WTC11 (cell line): Measurements from ENCODE around the gene ELF3. TPM values are rescaled to one million over a fixed set of nuclear protein-coding genes. Genes with fewer than 3 reads are reported as not detected.

ENCODE experiments used
- ATAC-seq: fragments of 200-7000 bp; cut with Tn5 transposase; 2 replicates; pipeline ENCODE4 v1.10.0; 2021; ENCODE audit warnings: mild to moderate bottlenecking, moderate library complexity
- Bru-seq: library from RNA; stranded (reverse); fragments of 400-500 nt; gene quantifications from one replicate; lab custom pipeline; 2021; lab: Mats Ljungman, UMichigan
- CTCF ChIA-PET: fragments of 300-600 bp; sonication (Branson Sonifier 250); formaldehyde crosslinking; loops from one replicate; lab custom pipeline; 2021; ENCODE audit warnings: antibody characterized with exemption; lab: Charles Lee
- POLR2A ChIA-PET: fragments of 350-600 bp; sonication (Branson Sonifier 250); formaldehyde crosslinking; loops from one replicate; lab custom pipeline; 2021; ENCODE audit warnings: antibody characterized with exemption; lab: Charles Lee
- DNase-seq: peaks from one replicate; pipeline ENCODE4 v3.0.0; 2021; ENCODE audit warnings: low spot score
- H3K27ac Mint-ChIP-seq: 2 replicates; pipeline ENCODE4 v1.8.0; 2021; ENCODE audit warnings: mixed read lengths
- H3K27me3 Mint-ChIP-seq: 2 replicates; pipeline ENCODE4 v1.8.0; 2021; ENCODE audit warnings: low read depth, mild to moderate bottlenecking, moderate library complexity, mixed read lengths
- H3K36me3 Mint-ChIP-seq: 2 replicates; pipeline ENCODE4 v1.8.0; 2021; ENCODE audit warnings: mixed read lengths
- H3K4me1 Mint-ChIP-seq: 2 replicates; pipeline ENCODE4 v1.8.0; 2022; ENCODE audit warnings: mixed read lengths
- H3K4me3 Mint-ChIP-seq: 2 replicates; pipeline ENCODE4 v1.8.0; 2021; ENCODE audit warnings: mild to moderate bottlenecking, moderate library complexity, mixed read lengths
- H3K9me3 Mint-ChIP-seq: 2 replicates; pipeline ENCODE4 v1.8.0; 2021; ENCODE audit warnings: mixed read lengths
- AFF4 ChIP-seq: sonication (generic); formaldehyde crosslinking; IDR thresholded peaks from 2 replicates; pipeline ENCODE4 v1.8.1; 2023; ENCODE audit warnings: mild to moderate bottlenecking, missing genetic modification reagents, borderline replicate concordance
- AR ChIP-seq: fragments of 250-450 bp; sonication (Bioruptor Pico); IDR thresholded peaks from 2 replicates; pipeline ENCODE4 v1.9.0; 2021; ENCODE audit warnings: mild to moderate bottlenecking
- ATF1 ChIP-seq: sonication (generic); formaldehyde crosslinking; IDR thresholded peaks from 2 replicates; pipeline ENCODE4 v1.8.1; 2023; ENCODE audit warnings: mild to moderate bottlenecking, moderate library complexity, missing genetic modification reagents
- CREM ChIP-seq: sonication (generic); formaldehyde crosslinking; IDR thresholded peaks from 2 replicates; pipeline ENCODE4 v1.8.1; 2022; ENCODE audit warnings: mild to moderate bottlenecking, missing genetic modification reagents, moderate library complexity
- E2F1 ChIP-seq: sonication (generic); formaldehyde crosslinking; IDR thresholded peaks from 2 replicates; pipeline ENCODE4 v1.8.0; 2022; ENCODE audit warnings: mild to moderate bottlenecking, missing genetic modification reagents
- ELF4 ChIP-seq: sonication (generic); formaldehyde crosslinking; IDR thresholded peaks from 2 replicates; pipeline ENCODE4 v1.8.1; 2022; ENCODE audit warnings: low read depth, mild to moderate bottlenecking, moderate library complexity, missing genetic modification reagents
- GTF2I ChIP-seq: fragments of 250-450 bp; sonication (Bioruptor Pico); conservative IDR thresholded peaks from 2 replicates; pipeline ENCODE4 v1.4.0; 2021; ENCODE audit warnings: mild to moderate bottlenecking
- JUN ChIP-seq: sonication (generic); formaldehyde crosslinking; IDR thresholded peaks from 2 replicates; pipeline ENCODE4 v1.8.0; 2023; ENCODE audit warnings: mild to moderate bottlenecking, missing genetic modification reagents
- RELA ChIP-seq: sonication (generic); formaldehyde crosslinking; IDR thresholded peaks from 2 replicates; pipeline ENCODE4 v1.8.1; 2022; ENCODE audit warnings: missing genetic modification reagents, mild to moderate bottlenecking, borderline replicate concordance
- SMAD3 ChIP-seq: sonication (generic); formaldehyde crosslinking; IDR thresholded peaks from 2 replicates; pipeline ENCODE4 v1.8.0; 2022; ENCODE audit warnings: missing genetic modification reagents, mild to moderate bottlenecking, borderline replicate concordance
- SP1 ChIP-seq: sonication (generic); formaldehyde crosslinking; conservative IDR thresholded peaks from 2 replicates; pipeline ENCODE4 v1.8.1; 2022; ENCODE audit warnings: missing genetic modification reagents
- TEAD1 ChIP-seq: sonication (generic); formaldehyde crosslinking; IDR thresholded peaks from 2 replicates; pipeline ENCODE4 v1.8.0; 2022; ENCODE audit warnings: mild to moderate bottlenecking, missing genetic modification reagents
- TP53 ChIP-seq: sonication (generic); formaldehyde crosslinking; IDR thresholded peaks from 2 replicates; pipeline ENCODE4 v1.8.1; 2023; ENCODE audit warnings: mild to moderate bottlenecking, missing genetic modification reagents
- ZBTB21 ChIP-seq: sonication (generic); formaldehyde crosslinking; IDR thresholded peaks from 2 replicates; pipeline ENCODE4 v1.8.1; 2023; ENCODE audit warnings: mild to moderate bottlenecking, missing genetic modification reagents, borderline replicate concordance
- ZNF121 ChIP-seq: sonication (generic); formaldehyde crosslinking; IDR thresholded peaks from 2 replicates; pipeline ENCODE4 v1.8.0; 2023; ENCODE audit warnings: missing genetic modification reagents
- ZNF219 ChIP-seq: sonication (generic); formaldehyde crosslinking; IDR thresholded peaks from 2 replicates; pipeline ENCODE4 v1.8.0; 2023; ENCODE audit warnings: missing genetic modification reagents, mild to moderate bottlenecking, borderline replicate concordance
- ZNF396 ChIP-seq: fragments of 250-450 bp; sonication (Bioruptor Pico); IDR thresholded peaks from 2 replicates; pipeline ENCODE4 v1.8.0; 2021; ENCODE audit warnings: mild to moderate bottlenecking, moderate library complexity, borderline replicate concordance
- ZNF423 ChIP-seq: fragments of 250-450 bp; sonication (Bioruptor Pico); IDR thresholded peaks from 2 replicates; pipeline ENCODE4 v2.1.2; 2022; ENCODE audit warnings: mild to moderate bottlenecking, moderate library complexity
- ZNF425 ChIP-seq: fragments of 250-450 bp; sonication (Bioruptor Pico); conservative IDR thresholded peaks from 2 replicates; pipeline ENCODE4 v1.9.0; 2021; ENCODE audit warnings: mild to moderate bottlenecking
- ZNF671 ChIP-seq: fragments of 250-450 bp; sonication (Bioruptor Pico); IDR thresholded peaks from 2 replicates; pipeline ENCODE4 v1.8.0; 2021; ENCODE audit warnings: mild to moderate bottlenecking
- long read RNA-seq, 3 experiments: library from RNA in 1 of 3; library from capped mRNA in 1 of 3; library from polyadenylated mRNA in 1 of 3; unstranded in 2 of 3; stranded (forward) in 1 of 3; transcript quantifications; one replicate each; pipeline ENCODE4 v2.0.0, GENCODE V29; 2021
- total RNA-seq: library from RNA; stranded (reverse); gene quantifications from 3 replicates; pipeline ENCODE4 v1.2.3, GENCODE V29; 2021
- TF ChIP-seq, protein P1 (sequence below): sonication (generic); formaldehyde crosslinking; IDR thresholded peaks from 2 replicates; pipeline ENCODE4 v1.8.1; 2022; ENCODE audit warnings: low read depth, missing genetic modification reagents, borderline replicate concordance
- TF ChIP-seq, protein P2 (sequence below): sonication (generic); formaldehyde crosslinking; IDR thresholded peaks from 2 replicates; pipeline ENCODE4 v1.8.1; 2023; ENCODE audit warnings: mild to moderate bottlenecking, missing genetic modification reagents

Gene ELF3
- total RNA-seq (13.7 to 15.0 TPM (median 14.4 TPM) in 3 replicates), Bru-seq, nascent RNA (percentile 45 among the genes with signal in this experiment)
- long read RNA-seq, experiment 1, transcript ELF3-203 (9 exons, 3,179 nt), result major isoform, 17 of 26 reads
- long read RNA-seq, experiment 1, partial matches to known transcripts, result 1 of 26 reads
- long read RNA-seq, experiment 1, other reads (novel, unspliced or antisense), result 7 of 26 reads
- long read RNA-seq, experiment 2, transcript ELF3-203 (9 exons, 3,179 nt), result major isoform, 5 of 12 reads
- long read RNA-seq, experiment 2, partial matches to known transcripts, result 1 of 12 reads
- long read RNA-seq, experiment 2, other reads (novel, unspliced or antisense), result 4 of 12 reads
- long read RNA-seq, experiment 3, partial matches to known transcripts, result 0 of 6 reads
- long read RNA-seq, experiment 3, other reads (novel, unspliced or antisense), result 2 of 6 reads

DNA sequence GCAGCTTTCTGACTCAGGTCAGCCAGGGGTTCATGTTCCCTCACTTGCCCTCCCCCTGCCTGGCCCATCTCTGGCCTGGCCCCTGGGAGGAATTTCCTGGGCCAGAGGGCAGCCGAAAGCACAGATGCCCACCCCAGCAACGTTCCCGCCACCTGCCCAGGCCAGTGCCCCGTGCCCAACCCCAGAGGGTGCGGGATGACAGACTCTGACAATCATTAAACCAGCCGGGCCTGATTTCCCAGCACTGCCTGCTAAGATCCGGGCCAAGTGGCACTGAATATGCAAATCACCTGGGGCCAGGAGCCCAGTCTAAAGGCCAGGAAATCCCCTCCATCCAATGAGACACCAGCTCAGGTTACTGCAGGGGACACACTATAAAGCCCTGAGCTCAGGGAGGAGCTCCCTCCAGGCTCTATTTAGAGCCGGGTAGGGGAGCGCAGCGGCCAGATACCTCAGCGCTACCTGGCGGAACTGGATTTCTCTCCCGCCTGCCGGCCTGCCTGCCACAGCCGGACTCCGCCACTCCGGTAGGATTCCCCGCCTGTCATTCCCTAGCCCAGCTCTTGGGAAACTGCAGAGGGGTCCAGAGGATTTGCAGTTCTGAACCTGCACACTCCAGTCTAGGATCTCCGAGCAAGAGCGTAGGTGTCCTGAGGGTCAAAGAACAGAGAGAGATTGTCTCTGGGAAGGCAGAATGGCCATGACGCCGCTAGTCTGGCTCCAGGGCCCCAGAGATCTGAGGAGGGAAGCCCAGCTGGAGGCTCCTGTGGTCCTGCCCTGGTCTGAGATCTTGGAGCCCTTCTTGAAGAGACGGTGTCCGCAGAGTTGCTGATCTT lies at the start of gene ELF3:
Gene ELF3 (plus strand): TSS at position 408 of the 836 bp plus-strand sequence. CDS start 550 bp downstream, outside the sequence.
- H3K4me1 Mint-ChIP-seq, result peaks cover 48% of the 10 kb centered on the region
- CTCF ChIA-PET, result interaction anchor here (0.7 to 9.3 kb wide), 31 partner anchors 11 to 471 kb away, joined by 3 to 149 read pairs (median 4); partner anchors contain the start of genes GPR37L1, SHISA4 and TIMM17A
- peak within 1 kb of the TSS; percentile 98 for H3K27ac Mint-ChIP-seq
- TF ChIP-seq TP53 (CRISPR knock-in tag) (no peak), RELA (CRISPR knock-in tag) (no peak; the same call in 1 of the 2 replicates), ZNF219 (CRISPR knock-in tag) (no peak), ELF4 (CRISPR knock-in tag) (no peak), ZNF121 (CRISPR knock-in tag) (no peak), ZNF425 (CRISPR knock-in tag) (no peak), E2F1 (no peak), ZBTB21 (CRISPR knock-in tag) (no peak), AR (CRISPR knock-in tag) (no peak), JUN (CRISPR knock-in tag) (no peak), SMAD3 (CRISPR knock-in tag) (no peak), TEAD1 (CRISPR knock-in tag) (no peak), ZNF671 (CRISPR knock-in tag) (peak; percentile 58; the same call in 1 of the 2 replicates), GTF2I (no peak), AFF4 (CRISPR knock-in tag) (no peak), ZNF423 (CRISPR knock-in tag) (no peak), ATF1 (no peak), SP1 (CRISPR knock-in tag) (0 out of 2 replicates have a peak, but pooled peaks have one; percentile 48), ZNF396 (CRISPR knock-in tag) (no peak), CREM (peak; percentile 32; the same call in 1 of the 2 replicates)
- TF ChIP-seq, protein P1, sequence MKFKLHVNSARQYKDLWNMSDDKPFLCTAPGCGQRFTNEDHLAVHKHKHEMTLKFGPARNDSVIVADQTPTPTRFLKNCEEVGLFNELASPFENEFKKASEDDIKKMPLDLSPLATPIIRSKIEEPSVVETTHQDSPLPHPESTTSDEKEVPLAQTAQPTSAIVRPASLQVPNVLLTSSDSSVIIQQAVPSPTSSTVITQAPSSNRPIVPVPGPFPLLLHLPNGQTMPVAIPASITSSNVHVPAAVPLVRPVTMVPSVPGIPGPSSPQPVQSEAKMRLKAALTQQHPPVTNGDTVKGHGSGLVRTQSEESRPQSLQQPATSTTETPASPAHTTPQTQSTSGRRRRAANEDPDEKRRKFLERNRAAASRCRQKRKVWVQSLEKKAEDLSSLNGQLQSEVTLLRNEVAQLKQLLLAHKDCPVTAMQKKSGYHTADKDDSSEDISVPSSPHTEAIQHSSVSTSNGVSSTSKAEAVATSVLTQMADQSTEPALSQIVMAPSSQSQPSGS, result no peak
- TF ChIP-seq, protein P2, sequence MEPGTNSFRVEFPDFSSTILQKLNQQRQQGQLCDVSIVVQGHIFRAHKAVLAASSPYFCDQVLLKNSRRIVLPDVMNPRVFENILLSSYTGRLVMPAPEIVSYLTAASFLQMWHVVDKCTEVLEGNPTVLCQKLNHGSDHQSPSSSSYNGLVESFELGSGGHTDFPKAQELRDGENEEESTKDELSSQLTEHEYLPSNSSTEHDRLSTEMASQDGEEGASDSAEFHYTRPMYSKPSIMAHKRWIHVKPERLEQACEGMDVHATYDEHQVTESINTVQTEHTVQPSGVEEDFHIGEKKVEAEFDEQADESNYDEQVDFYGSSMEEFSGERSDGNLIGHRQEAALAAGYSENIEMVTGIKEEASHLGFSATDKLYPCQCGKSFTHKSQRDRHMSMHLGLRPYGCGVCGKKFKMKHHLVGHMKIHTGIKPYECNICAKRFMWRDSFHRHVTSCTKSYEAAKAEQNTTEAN (CRISPR knock-in tag), result 0 out of 2 replicates have a peak, but pooled peaks have one; percentile 29

More for the DNA sequence above, at the start of gene ELF3:
- Mint-ChIP-seq H3K36me3 (peaks cover 4% of the 10 kb centered on the region), H3K9me3 (no peaks in the 10 kb centered on the region), H3K27me3 (no peaks in the 10 kb centered on the region), H3K4me3 (peak within 1 kb of the TSS; percentile 76)
- peak; percentile 92 for ATAC-seq
- POLR2A ChIA-PET, result interaction anchor here (0.5 to 2.0 kb wide), 20 partner anchors 9 to 165 kb away, joined by 3 to 14 read pairs (median 4); partner anchors contain the start of gene TIMM17A
- peak; percentile 88 for DNase-seq
